IMR-90 (cell line): ENCODE data around the gene RNF175. TPM values are rescaled to one million over a fixed set of nuclear protein-coding genes. Genes with fewer than 3 reads are reported as not detected.

Experiments used
- ATAC-seq: fragments of 200-7000 bp; cut with Tn5 transposase; 2 replicates; pipeline ENCODE4 v1.9.1; 2020; ENCODE audit warnings: low read depth, mild to moderate bottlenecking, moderate library complexity
- BruUV-seq: library from RNA; stranded (reverse); fragments of 400-500 nt; replicated peaks from 2 replicates; lab custom pipeline; 2021; lab: Mats Ljungman, UMichigan
- CTCF ChIA-PET: fragments of 300-600 bp; formaldehyde crosslinking; extraction: SDS; loops from one replicate; lab custom pipeline; 2021; ENCODE audit warnings: antibody characterized with exemption; lab: Yijun Ruan, JAX
- POLR2A ChIA-PET: fragments of 300-600 bp; sonication (Branson Sonifier 250); formaldehyde crosslinking; loops from one replicate; lab custom pipeline; 2022; ENCODE audit warnings: antibody characterized with exemption; ENCODE audit not compliant: unreplicated experiment; lab: Charles Lee
- DNase-seq: peaks from one replicate; pipeline ENCODE4 v3.0.0; 2013
- H2AFZ ChIP-seq: replicated peaks from 2 replicates; pipeline ENCODE3; 2013; ENCODE audit warnings: low read length, mild to moderate bottlenecking; ENCODE audit not compliant: poor library complexity
- H2AK5ac ChIP-seq: 2 replicates; pipeline ENCODE4 v1.6.1; 2013; ENCODE audit warnings: low read depth, low read length, inconsistent platforms
- H2AK9ac ChIP-seq: replicated peaks from 2 replicates; pipeline ENCODE3; 2013; ENCODE audit warnings: mild to moderate bottlenecking, low read depth, low read length, moderate library complexity; ENCODE audit not compliant: poor library complexity
- H2BK120ac ChIP-seq: 2 replicates; pipeline ENCODE4 v1.6.1; 2013; ENCODE audit warnings: low read depth, low read length, inconsistent platforms
- H2BK15ac ChIP-seq: 3 replicates; pipeline ENCODE4 v1.6.1; 2013; ENCODE audit warnings: low read depth, low read length, inconsistent platforms
- H2BK20ac ChIP-seq: 2 replicates; pipeline ENCODE4 v1.6.1; 2013; ENCODE audit warnings: low read depth, mild to moderate bottlenecking, inconsistent platforms, low read length, moderate library complexity
- H2BK5ac ChIP-seq: 2 replicates; pipeline ENCODE4 v1.6.1; 2013; ENCODE audit warnings: mild to moderate bottlenecking, low read depth, low read length, inconsistent platforms; ENCODE audit not compliant: poor library complexity, severe bottlenecking
- H3K14ac ChIP-seq: replicated peaks from 2 replicates; pipeline ENCODE4 v1.6.1; 2013; ENCODE audit warnings: low read depth, low read length, inconsistent platforms
- H3K18ac ChIP-seq: 2 replicates; pipeline ENCODE4 v1.6.1; 2013; ENCODE audit warnings: low read depth, low read length, control low read depth
- H3K23ac ChIP-seq: 2 replicates; pipeline ENCODE4 v1.6.1; 2013; ENCODE audit warnings: low read depth, low read length, inconsistent platforms
- H3K27ac ChIP-seq: 2 replicates; pipeline ENCODE4 v1.5.1; 2013; ENCODE audit warnings: mild to moderate bottlenecking, control low read depth, low read length; ENCODE audit not compliant: insufficient read depth
- H3K27me3 ChIP-seq: 2 replicates; pipeline ENCODE4 v1.6.1; 2013; ENCODE audit warnings: low read length; ENCODE audit not compliant: control insufficient read depth, insufficient read depth
- H3K36me3 ChIP-seq: 2 replicates; pipeline ENCODE4 v1.6.1; 2013; ENCODE audit warnings: low read length, mixed read lengths; ENCODE audit not compliant: control insufficient read depth, insufficient read depth
- H3K4ac ChIP-seq: 2 replicates; pipeline ENCODE4 v1.6.1; 2013; ENCODE audit warnings: low read depth, low read length, inconsistent platforms
- H3K4me1 ChIP-seq: 2 replicates; pipeline ENCODE4 v1.6.1; 2013; ENCODE audit warnings: low read length, mixed read lengths; ENCODE audit not compliant: control insufficient read depth, insufficient read depth
- H3K4me2 ChIP-seq: 2 replicates; pipeline ENCODE4 v1.6.1; 2013; ENCODE audit warnings: low read depth, mild to moderate bottlenecking, control low read depth, low read length, moderate library complexity
- H3K4me3 ChIP-seq: 2 replicates; pipeline ENCODE4 v1.5.1; 2013; ENCODE audit warnings: low read depth, mild to moderate bottlenecking, control low read depth, low read length, moderate library complexity; ENCODE audit not compliant: insufficient read depth
- H3K56ac ChIP-seq: 2 replicates; pipeline ENCODE4 v1.6.1; 2013; ENCODE audit warnings: low read length, inconsistent platforms; ENCODE audit not compliant: insufficient read depth; ENCODE audit errors: extremely low read depth
- H3K79me1 ChIP-seq, 2 experiments: 2 replicates each; pipeline ENCODE4 v1.6.1; 2013; ENCODE audit warnings: low read length in 2 of 2, inconsistent platforms in 1 of 2, low read depth in 1 of 2
- H3K9ac ChIP-seq: 2 replicates; pipeline ENCODE4 v1.6.1; 2013; ENCODE audit warnings: low read depth, low read length, control low read depth
- H3K9me1 ChIP-seq: 2 replicates; pipeline ENCODE4 v1.6.1; 2013; ENCODE audit warnings: low read length, inconsistent platforms; ENCODE audit not compliant: insufficient read depth
- H3K9me3 ChIP-seq: 2 replicates; pipeline ENCODE4 v1.6.1; 2013; ENCODE audit warnings: low read length; ENCODE audit not compliant: control insufficient read depth, insufficient read depth
- H4K20me1 ChIP-seq: 2 replicates; pipeline ENCODE4 v1.6.1; 2013; ENCODE audit warnings: low read length, inconsistent platforms; ENCODE audit not compliant: insufficient read depth
- H4K5ac ChIP-seq: 2 replicates; pipeline ENCODE4 v1.6.1; 2013; ENCODE audit warnings: mild to moderate bottlenecking, low read depth, low read length, control low read depth
- H4K8ac ChIP-seq, 2 experiments: 2 replicates each; pipeline ENCODE4 v1.6.1; 2013; ENCODE audit warnings: low read depth in 2 of 2, low read length in 2 of 2, control low read depth in 1 of 2, inconsistent platforms in 1 of 2
- H4K91ac ChIP-seq: 2 replicates; pipeline ENCODE4 v1.6.1; 2013; ENCODE audit warnings: low read depth, low read length, inconsistent platforms; ENCODE audit not compliant: insufficient read depth
- BHLHE40 ChIP-seq: fragments of 150-350 bp; IDR thresholded peaks from 2 replicates; pipeline ENCODE4 v1.6.1; 2016; ENCODE audit warnings: mild to moderate bottlenecking, low read depth, low read length
- CEBPB ChIP-seq: IDR thresholded peaks from 2 replicates; pipeline ENCODE4 v1.6.1; 2012; ENCODE audit warnings: low read depth, low read length, improper control_type of control experiment
- CHD1 ChIP-seq: IDR thresholded peaks from 2 replicates; pipeline ENCODE4 v1.6.1; 2012; ENCODE audit warnings: low read depth, low read length, improper control_type of control experiment
- CTCF ChIP-seq: conservative IDR thresholded peaks from 2 replicates; pipeline ENCODE4 v1.5.1; 2012; ENCODE audit warnings: mild to moderate bottlenecking, low read depth, low read length, improper control_type of control experiment
- FOS ChIP-seq: fragments of 150-350 bp; IDR thresholded peaks from 2 replicates; pipeline ENCODE4 v1.6.1; 2016; ENCODE audit warnings: low read depth, low read length
- MAFK ChIP-seq: IDR thresholded peaks from 2 replicates; pipeline ENCODE4 v1.6.1; 2012; ENCODE audit warnings: low read depth, low read length, improper control_type of control experiment
- MAZ ChIP-seq: IDR thresholded peaks from 2 replicates; pipeline ENCODE4 v1.6.1; 2012; ENCODE audit warnings: low read depth, mild to moderate bottlenecking, low read length, improper control_type of control experiment, moderate library complexity, borderline replicate concordance
- MXI1 ChIP-seq: IDR thresholded peaks from 2 replicates; pipeline ENCODE4 v1.6.1; 2012; ENCODE audit warnings: low read depth, mild to moderate bottlenecking, low read length, moderate library complexity, borderline replicate concordance
- NFE2L2 ChIP-seq: fragments of 150-350 bp; IDR thresholded peaks from 2 replicates; pipeline ENCODE4 v1.6.1; 2016; ENCODE audit warnings: low read depth, mild to moderate bottlenecking, low read length
- POLR2A ChIP-seq: IDR thresholded peaks from 2 replicates; pipeline ENCODE4 v1.6.1; 2012; ENCODE audit warnings: mild to moderate bottlenecking, low read depth, low read length
- RAD21 ChIP-seq: IDR thresholded peaks from 2 replicates; pipeline ENCODE4 v1.6.1; 2012; ENCODE audit warnings: low read length, improper control_type of control experiment
- RCOR1 ChIP-seq: IDR thresholded peaks from 2 replicates; pipeline ENCODE4 v1.6.1; 2012; ENCODE audit warnings: mild to moderate bottlenecking, low read length, improper control_type of control experiment; ENCODE audit not compliant: insufficient replicate concordance
- USF2 ChIP-seq: fragments of 150-350 bp; IDR thresholded peaks from 2 replicates; pipeline ENCODE4 v1.6.1; 2017; ENCODE audit warnings: mild to moderate bottlenecking, antibody characterized with exemption, low read length, low read depth
- WGBS, 2 experiments: methylation state at CpG; one replicate each; pipeline versions ENCODE4 v1.1.5 to v1.1.7; 2013; ENCODE audit warnings: missing lambda C conversion rate in 2 of 2; ENCODE audit not compliant: insufficient read length in 1 of 2; ENCODE audit errors: extremely low coverage in 2 of 2; 5-methylcytosine and 5-hydroxymethylcytosine counted together
- dilution Hi-C: fragments of 300-500 bp; cut with HindIII; formaldehyde crosslinking; loops from one replicate; pipeline ENCODE4 v1.14.3; 2018; ENCODE audit warnings: low sequenced_read_pairs; ENCODE audit not compliant: unreplicated experiment
- in situ Hi-C: fragments of 300-500 bp; cut with MboI; formaldehyde crosslinking; loops from 3 replicates; pipeline ENCODE4 v1.14.3; 2019; ENCODE audit warnings: low sequenced_read_pairs, inconsistent platforms, mixed read lengths
- intact Hi-C: fragments of 100-400 bp; cut with micrococcal nuclease; formaldehyde crosslinking; loops from 2 replicates; pipeline ENCODE4 v1.10.0; 2022
- polyA plus RNA-seq, 3 experiments: library from polyadenylated mRNA; depleted of rRNA; stranded (reverse); fragments of >200 nt; gene quantifications; 2 replicates each; pipeline ENCODE4 v1.2.3, GENCODE V29; 2012; ENCODE audit warnings: low replicate concordance in 1 of 3
- total RNA-seq: library from RNA; depleted of rRNA; stranded (reverse); fragments of >200 nt; gene quantifications from 2 replicates; pipeline ENCODE4 v1.2.3, GENCODE V29; 2012

The RNF175 gene
- total and polyA plus RNA-seq, 2 of the 4 experiments (the other 2 are of a cell fraction), result not detected

- WGBS, 2 experiments, result no CpG with 5 or more reads among the region's 2 CpGs
- ATAC-seq, result no peak
These were observed 1.7 kb downstream of the RNF175 start for GRCh38 chr4:153758136-153758535.

More at GRCh38 chr4:153758136-153758535, 1.7 kb downstream of the RNF175 start:
- in situ Hi-C loops, result no loop called here
- POLR2A ChIA-PET, result no interaction called here
- no peak overlapping the region for H3K9ac ChIP-seq
- H3K4me1 ChIP-seq, result no peaks in the 10 kb centered on the region
- H2AK5ac ChIP-seq, result no peak overlapping the region
- H3K4ac ChIP-seq, result no peak overlapping the region
- H4K8ac ChIP-seq, result no peak overlapping the region
- H3K4me3 ChIP-seq, result no peak overlapping the region
- no peak overlapping the region for H4K91ac ChIP-seq
- H3K36me3 ChIP-seq, result no peaks in the 10 kb centered on the region
- H3K14ac ChIP-seq, result no peak overlapping the region
- no peak for DNase-seq
- H2BK15ac ChIP-seq, result no peak overlapping the region
- H3K23ac ChIP-seq, result no peak overlapping the region
- no peak overlapping the region for H2BK20ac ChIP-seq
- intact Hi-C loops, result no loop called here
- dilution Hi-C loops, result no loop called here
- H3K79me1 ChIP-seq, result no peaks in the 10 kb centered on the region
- H2BK120ac ChIP-seq, result no peak overlapping the region
- BruUV-seq, result no TSS peak
- no peak overlapping the region for H2BK5ac ChIP-seq
- no peaks in the 10 kb centered on the region for H3K9me1 ChIP-seq
- H2AFZ ChIP-seq, result no peak overlapping the region
- no peak overlapping the region for H3K56ac ChIP-seq
- no peaks in the 10 kb centered on the region for H4K20me1 ChIP-seq
- no peak overlapping the region for H3K18ac ChIP-seq
- H3K27me3 ChIP-seq, result peaks cover 33% of the 10 kb centered on the region
- H3K4me2 ChIP-seq, result no peak overlapping the region
- no peak overlapping the region for H4K5ac ChIP-seq
- no peak for TF ChIP-seq RCOR1
- no peak for TF ChIP-seq MAFK
- no peak for TF ChIP-seq USF2
- TF ChIP-seq CTCF, result no peak
- no peak for TF ChIP-seq NFE2L2
- TF ChIP-seq RAD21, result no peak
- TF ChIP-seq CHD1, result no peak
- no peak for TF ChIP-seq POLR2A
- no peak for TF ChIP-seq BHLHE40
- TF ChIP-seq CEBPB, result no peak
- TF ChIP-seq MXI1, result no peak
- TF ChIP-seq FOS, result no peak
- TF ChIP-seq MAZ, result no peak
- H3K9me3 ChIP-seq, result no peaks in the 10 kb centered on the region
- no peak overlapping the region for H2AK9ac ChIP-seq
- CTCF ChIA-PET, result no interaction called here
- H3K27ac ChIP-seq, result no peak overlapping the region
